Endothelial cell of umbilical vein (primary cell): ENCODE data around the gene APOM. TPM values are rescaled to one million over a fixed set of nuclear protein-coding genes. Genes with fewer than 3 reads are reported as not detected.

Experiments
- BruUV-seq: library from RNA; stranded (reverse); fragments of 400-500 nt; replicated peaks from 2 replicates; lab custom pipeline; 2021; lab: Mats Ljungman, UMichigan
- CTCF ChIA-PET: fragments of 300-600, 350-600 bp; sonication (Branson Sonifier 250); formaldehyde crosslinking; loops from one replicate; lab custom pipeline; 2021; ENCODE audit warnings: antibody characterized with exemption, inconsistent platforms; lab: Charles Lee
- POLR2A ChIA-PET: fragments of 300-600, 350-600 bp; sonication (Branson Sonifier 250); formaldehyde crosslinking; loops from one replicate; lab custom pipeline; 2021; ENCODE audit warnings: antibody characterized with exemption, inconsistent platforms; lab: Charles Lee
- DNase-seq: peaks from one replicate; pipeline ENCODE4 v3.0.0-alpha.2; 2011; ENCODE audit warnings: low read depth, low spot score
- FAIRE-seq: peaks from 2 replicates; lab custom pipeline; 2011; peaks lifted over from hg19 to GRCh38; lab: Jason Lieb, UNC
- H2AFZ ChIP-seq: 2 replicates; pipeline ENCODE4 v1.6.0; 2012; ENCODE audit warnings: low read depth, low read length, control low read depth, inconsistent platforms
- H3K27ac ChIP-seq: 2 replicates; pipeline ENCODE4 v1.5.1; 2011; ENCODE audit warnings: low read depth, mild to moderate bottlenecking, control low read depth, low read length, moderate library complexity; ENCODE audit not compliant: insufficient read depth
- H3K27me3 ChIP-seq, 2 experiments: 2 replicates each; pipeline versions ENCODE4 v1.6.0 to v1.6.1; 2011; ENCODE audit warnings: low read length in 2 of 2, mixed read lengths in 1 of 2; ENCODE audit not compliant: control insufficient read depth in 2 of 2, insufficient read depth in 2 of 2
- H3K36me3 ChIP-seq, 2 experiments: 2 replicates in 1 of 2; 3 replicates in 1 of 2; pipeline ENCODE4 v1.5.1; 2011; ENCODE audit warnings: low read length in 2 of 2, mild to moderate bottlenecking in 1 of 2, moderate library complexity in 1 of 2; ENCODE audit not compliant: control insufficient read depth in 2 of 2, insufficient read depth in 2 of 2; ENCODE audit errors: extremely low read depth in 1 of 2
- H3K4me1 ChIP-seq: 3 replicates; pipeline ENCODE4 v1.5.1; 2011; ENCODE audit warnings: mild to moderate bottlenecking, low read length; ENCODE audit not compliant: control insufficient read depth, insufficient read depth; ENCODE audit errors: extremely low read depth
- H3K4me2 ChIP-seq: 2 replicates; pipeline ENCODE4 v1.6.1; 2011; ENCODE audit warnings: low read length, control low read depth, mixed read lengths; ENCODE audit not compliant: insufficient read depth
- H3K4me3 ChIP-seq, 3 experiments: fragments of 200-600 bp in 1 of 3; sonication (generic), shearing (Covaris generic) in 1 of 3; replicated peaks in 1 of 3; 2 replicates each; pipeline ENCODE4 v1.5.1; 2011 to 2016; ENCODE audit warnings: control low read depth in 3 of 3, low read length in 3 of 3, mild to moderate bottlenecking in 2 of 3, inconsistent platforms in 1 of 3, low read depth in 1 of 3, moderate library complexity in 1 of 3; ENCODE audit not compliant: insufficient read depth in 1 of 3
- H3K79me2 ChIP-seq: 2 replicates; pipeline ENCODE4 v1.6.0; 2012; ENCODE audit warnings: low read length, inconsistent platforms; ENCODE audit not compliant: control insufficient read depth, insufficient read depth
- H3K9ac ChIP-seq: replicated peaks from 2 replicates; pipeline ENCODE3; 2011; ENCODE audit warnings: low read length, control low read depth; ENCODE audit not compliant: insufficient read depth; ENCODE audit errors: extremely low read depth
- H3K9me1 ChIP-seq: replicated peaks from 3 replicates; pipeline ENCODE4 v1.6.0; 2011; ENCODE audit warnings: mild to moderate bottlenecking, low read length; ENCODE audit not compliant: control insufficient read depth, insufficient read depth; ENCODE audit errors: extremely low read depth
- H3K9me3 ChIP-seq: replicated peaks from 2 replicates; pipeline ENCODE4 v1.5.1; 2012; ENCODE audit warnings: low read length, inconsistent platforms; ENCODE audit not compliant: control insufficient read depth, insufficient read depth
- H4K20me1 ChIP-seq: replicated peaks from 2 replicates; pipeline ENCODE3; 2011; ENCODE audit warnings: mild to moderate bottlenecking, low read length; ENCODE audit not compliant: control insufficient read depth, insufficient read depth; ENCODE audit errors: extremely low read depth
- CTCF ChIP-seq, 2 donors: IDR thresholded peaks; 1 replicate in 1 of 2; 2 replicates in 1 of 2; pipeline ENCODE4 v1.5.1; 2011; ENCODE audit warnings: low read length in 2 of 2, mild to moderate bottlenecking in 2 of 2, moderate library complexity in 2 of 2, control low read depth in 1 of 2, inconsistent platforms in 1 of 2, low read depth in 1 of 2; ENCODE audit not compliant: insufficient read depth in 1 of 2; ENCODE audit errors: extremely low read depth in 1 of 2
- EZH2 ChIP-seq: IDR thresholded peaks from 2 replicates; pipeline ENCODE4 v1.6.1; 2012; ENCODE audit warnings: borderline replicate concordance, low read depth, mild to moderate bottlenecking, moderate library complexity, low read length, inconsistent platforms; ENCODE audit not compliant: severe bottlenecking
- FOS ChIP-seq: IDR thresholded peaks from 2 replicates; pipeline ENCODE4 v1.6.1; 2011; ENCODE audit warnings: mild to moderate bottlenecking, low read length, moderate library complexity, borderline replicate concordance; ENCODE audit not compliant: insufficient read depth
- GATA2 ChIP-seq: IDR thresholded peaks from 2 replicates; pipeline ENCODE4 v1.7.0; 2011; ENCODE audit warnings: low read depth, mild to moderate bottlenecking, moderate library complexity, mixed read lengths, low read length; ENCODE audit not compliant: insufficient read length, insufficient read depth
- JUN ChIP-seq: IDR thresholded peaks from 2 replicates; pipeline ENCODE4 v1.6.1; 2011; ENCODE audit warnings: borderline replicate concordance, low read depth; ENCODE audit not compliant: insufficient read length, insufficient read depth
- MAX ChIP-seq: IDR thresholded peaks from 2 replicates; pipeline ENCODE4 v1.6.1; 2011; ENCODE audit not compliant: insufficient read depth, insufficient read length
- MYC ChIP-seq: IDR thresholded peaks from one replicate; pipeline ENCODE4 v1.6.1; 2011; ENCODE audit warnings: mild to moderate bottlenecking, low read depth, low read length
- POLR2A ChIP-seq: IDR thresholded peaks from 2 replicates; pipeline ENCODE4 v1.6.1; 2012; ENCODE audit warnings: low read depth, mild to moderate bottlenecking, control low read depth, low read length
- POLR2AphosphoS5 ChIP-seq: IDR thresholded peaks from 2 replicates; pipeline ENCODE4 v1.6.1; 2012; ENCODE audit warnings: low read depth, mild to moderate bottlenecking, control low read depth, low read length, moderate library complexity; ENCODE audit not compliant: insufficient read depth
- dilution Hi-C: fragments of 300-500 bp; cut with MboI; formaldehyde crosslinking; loops from one replicate; pipeline ENCODE4 v1.15.0; 2019; ENCODE audit warnings: low sequenced_read_pairs; ENCODE audit not compliant: extremely low pct_ligation_motif_present
- intact Hi-C: fragments of 100-400 bp; cut with micrococcal nuclease; formaldehyde crosslinking; loops from one replicate; pipeline ENCODE4 v1.10.0; 2022
- polyA plus RNA-seq, 4 experiments: library from polyadenylated mRNA; depleted of rRNA in 3 of 4; stranded (reverse) in 3 of 4; unstranded in 1 of 4; fragments of >200 nt; gene quantifications; 2 replicates each; pipeline versions ENCODE4 v1.2.1 to v1.2.3, GENCODE V29; 2011 to 2012; ENCODE audit warnings: missing spikeins in 1 of 4
- total RNA-seq: library from RNA; stranded (reverse); gene quantifications from 2 replicates; pipeline ENCODE4 v1.2.3, GENCODE V29; 2021

APOM gene
- total and polyA plus RNA-seq, 2 donors (not counting 3 experiments of a cell fraction or from before 2014, with no cell fraction given), result 2.5 TPM; not detected in 1

- ChIA-PET POLR2A (interaction anchor here (1.5 kb wide), 1 partner anchor 137 kb away, joined by 4 read pairs; the partner anchor contains the start of gene HSPA1B), CTCF (interaction anchor here (0.6 to 2.1 kb wide), 10 partner anchors 10 to 200 kb away, joined by 3 to 12 read pairs (median 4); partner anchors contain the start of genes BAG6, LSM2 and LY6G5C)
- Histone ChIP-seq H3K4me1 (peaks cover 10% of the 10 kb centered on the region), H3K4me2 (no peak overlapping the region), H3K27me3 (no peaks in the 10 kb centered on the region), H4K20me1 (no peaks in the 10 kb centered on the region), H3K9ac (no peak overlapping the region), H2AFZ (no peak overlapping the region), H3K4me3 (no peak overlapping the region), H3K79me2 (no peaks in the 10 kb centered on the region), H3K27ac (no peak overlapping the region), H3K9me1 (no peaks in the 10 kb centered on the region), H3K9me3 (no peaks in the 10 kb centered on the region), H3K36me3 (peaks cover 6 to 48% of the 10 kb centered on the region in 2 experiments)
- dilution Hi-C loops (no loop called here), intact Hi-C loops (no loop called here)
- no TSS peak for BruUV-seq
- DNase-seq (peak; percentile 17), FAIRE-seq (peak; percentile 49)
- TF ChIP-seq POLR2A, result no peak
- no peak for TF ChIP-seq EZH2
- no peak for TF ChIP-seq POLR2AphosphoS5
- TF ChIP-seq FOS, result no peak
- TF ChIP-seq MAX, result no peak
Observed at GRCh38 chr6:31690231-31691077, 34.8 kb downstream of the APOM start.

GRCh38 chr6:31691078-31691463 is 35.4 kb downstream of the APOM start:
- TF ChIP-seq CTCF (IDR thresholded peaks at IDR 0.05; ENCODE audit: extremely low read depth in 1 of 2, insufficient read depth in 1 of 2, low read depth in 1 of 2, low read length in 2 of 2) (no peak), EZH2 (no peak), FOS (no peak), POLR2AphosphoS5 (no peak), GATA2 (no peak), POLR2A (no peak), MAX (no peak), JUN (no peak), MYC (no peak)
- H3K27ac ChIP-seq, result no peak overlapping the region
- dilution Hi-C loops (no loop called here), intact Hi-C loops (no loop called here)
- no peaks in the 10 kb centered on the region for H3K27me3 ChIP-seq
- POLR2A ChIA-PET, result interaction anchor here (1.5 kb wide), 1 partner anchor 136 kb away, joined by 4 read pairs; the partner anchor contains the start of gene HSPA1B
- no peak overlapping the region for H3K9ac ChIP-seq
- H2AFZ ChIP-seq, result no peak overlapping the region
- CTCF ChIA-PET, result interaction anchor here (1.1 to 2.1 kb wide), 6 partner anchors 20 to 139 kb away, joined by 3 to 8 read pairs (median 6); partner anchors contain the start of gene LSM2
- no TSS peak for BruUV-seq
- no peak for FAIRE-seq
- DNase-seq, result no peak
- H3K4me1 ChIP-seq, result peaks cover 10% of the 10 kb centered on the region
- H3K36me3 ChIP-seq, result peaks cover 6 to 48% of the 10 kb centered on the region in 2 experiments
- H3K4me2 ChIP-seq, result no peak overlapping the region
- H3K79me2 ChIP-seq, result no peaks in the 10 kb centered on the region
- H3K4me3 ChIP-seq, result no peak overlapping the region
- no peaks in the 10 kb centered on the region for H3K9me3 ChIP-seq
- no peaks in the 10 kb centered on the region for H4K20me1 ChIP-seq
- H3K9me1 ChIP-seq, result no peaks in the 10 kb centered on the region
